Measurements from ENCODE around the gene DLX1. TPM values are rescaled to one million over a fixed set of nuclear protein-coding genes. Genes with fewer than 3 reads are reported as not detected.

Gene DLX1
- total RNA-seq, 1 experiment from 2014 or later: 3.5 TPM

DNA sequence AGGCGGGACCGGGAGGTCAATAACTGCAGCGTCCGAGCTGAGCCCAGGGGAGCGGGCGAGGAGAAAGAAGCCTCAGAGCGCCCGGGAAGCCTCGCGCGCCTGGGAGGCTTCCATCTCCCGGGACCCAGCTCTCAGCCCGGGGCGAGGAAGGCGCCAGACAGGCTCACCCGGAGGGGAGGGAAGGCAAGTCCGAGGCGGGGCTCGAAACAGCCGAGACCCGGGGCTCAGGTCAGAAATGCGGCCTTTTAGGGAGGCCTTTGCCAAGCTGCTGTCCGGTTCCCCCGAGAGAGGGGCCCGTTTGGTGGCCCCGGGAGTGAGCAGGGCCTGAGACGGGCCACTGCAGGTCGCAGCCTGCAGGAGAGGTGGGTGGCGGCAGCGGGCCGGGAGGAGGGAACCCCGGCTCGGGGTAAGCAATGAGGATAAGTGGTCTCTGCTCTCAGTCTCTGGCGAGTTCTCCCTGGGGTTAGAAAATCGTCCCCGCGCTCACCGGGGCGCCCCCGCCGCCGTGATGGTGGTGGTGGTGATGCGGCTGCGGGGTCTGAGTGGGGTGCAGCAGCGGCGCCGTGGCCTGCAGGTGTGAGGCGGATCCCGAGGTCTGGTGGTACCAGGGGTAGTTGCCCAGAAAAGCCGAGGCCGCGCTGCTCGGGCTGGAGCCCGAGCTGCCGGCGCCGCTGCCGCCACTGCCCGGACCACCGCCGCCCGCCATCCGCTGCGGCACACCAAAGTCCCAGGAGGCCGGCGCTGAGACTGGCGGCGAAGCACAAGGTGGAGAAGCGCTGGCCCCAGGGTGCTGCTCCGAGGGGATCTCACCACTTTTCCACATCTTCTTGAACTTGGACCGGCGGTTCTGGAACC lies 15.0 kb downstream of the DLX1 start:
- BruUV-seq (replicated peaks): no TSS peak
- TF ChIP-seq SIN3A (IDR thresholded peaks at IDR 0.05; ENCODE audit: borderline replicate concordance, insufficient read depth, low read depth, low read length): no peak
- TF ChIP-seq, protein P1, sequence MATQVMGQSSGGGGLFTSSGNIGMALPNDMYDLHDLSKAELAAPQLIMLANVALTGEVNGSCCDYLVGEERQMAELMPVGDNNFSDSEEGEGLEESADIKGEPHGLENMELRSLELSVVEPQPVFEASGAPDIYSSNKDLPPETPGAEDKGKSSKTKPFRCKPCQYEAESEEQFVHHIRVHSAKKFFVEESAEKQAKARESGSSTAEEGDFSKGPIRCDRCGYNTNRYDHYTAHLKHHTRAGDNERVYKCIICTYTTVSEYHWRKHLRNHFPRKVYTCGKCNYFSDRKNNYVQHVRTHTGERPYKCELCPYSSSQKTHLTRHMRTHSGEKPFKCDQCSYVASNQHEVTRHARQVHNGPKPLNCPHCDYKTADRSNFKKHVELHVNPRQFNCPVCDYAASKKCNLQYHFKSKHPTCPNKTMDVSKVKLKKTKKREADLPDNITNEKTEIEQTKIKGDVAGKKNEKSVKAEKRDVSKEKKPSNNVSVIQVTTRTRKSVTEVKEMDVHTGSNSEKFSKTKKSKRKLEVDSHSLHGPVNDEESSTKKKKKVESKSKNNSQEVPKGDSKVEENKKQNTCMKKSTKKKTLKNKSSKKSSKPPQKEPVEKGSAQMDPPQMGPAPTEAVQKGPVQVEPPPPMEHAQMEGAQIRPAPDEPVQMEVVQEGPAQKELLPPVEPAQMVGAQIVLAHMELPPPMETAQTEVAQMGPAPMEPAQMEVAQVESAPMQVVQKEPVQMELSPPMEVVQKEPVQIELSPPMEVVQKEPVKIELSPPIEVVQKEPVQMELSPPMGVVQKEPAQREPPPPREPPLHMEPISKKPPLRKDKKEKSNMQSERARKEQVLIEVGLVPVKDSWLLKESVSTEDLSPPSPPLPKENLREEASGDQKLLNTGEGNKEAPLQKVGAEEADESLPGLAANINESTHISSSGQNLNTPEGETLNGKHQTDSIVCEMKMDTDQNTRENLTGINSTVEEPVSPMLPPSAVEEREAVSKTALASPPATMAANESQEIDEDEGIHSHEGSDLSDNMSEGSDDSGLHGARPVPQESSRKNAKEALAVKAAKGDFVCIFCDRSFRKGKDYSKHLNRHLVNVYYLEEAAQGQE (IDR thresholded peaks at IDR 0.05; ENCODE audit: insufficient read depth in 1 of 2, low read depth in 2 of 2, low read length in 1 of 2): no peak
- no peak for TF ChIP-seq POLR2AphosphoS5 (IDR thresholded peaks at IDR 0.05; ENCODE audit: low read depth, low read length)
- TF ChIP-seq CTCF (IDR thresholded peaks at IDR 0.05): no peak
- no peak for TF ChIP-seq TCF7L2 (IDR thresholded peaks at IDR 0.05; ENCODE audit: low read depth, low read length)
- peak overlapping the region in 1 of 2 experiments; percentile 64; a peak in 1 of 4 replicates for H3K4me3 ChIP-seq (ENCODE audit: low read depth in 2 of 2, low read length in 2 of 2)
- intact Hi-C loops (cut with micrococcal nuclease; ENCODE audit: unreplicated experiment) (loop anchor here (5.0 to 10.0 kb wide), 3 partner anchors 106 to 528 kb away; partner anchors contain the start of genes HAT1 and METAP1D), in situ Hi-C loops (cut with HindIII; ENCODE audit: low pct_unique_long_range_greater_than_20kb, low sequenced_read_pairs) (no loop called here)
- peak overlapping the region; percentile 82; the same call in 1 of the 2 replicates for H3K27ac ChIP-seq (ENCODE audit: low read length)
- peaks cover 38% of the 10 kb centered on the region for H3K4me1 ChIP-seq (ENCODE audit: control insufficient read depth, insufficient read depth, low read length)
- ATAC-seq (no peak), DNase-seq (ENCODE audit: low read depth, low spot score) (no peak)
- H3K27me3 ChIP-seq (ENCODE audit: control insufficient read depth, insufficient read depth, low read length): no peaks in the 10 kb centered on the region
- H3K36me3 ChIP-seq (ENCODE audit: control insufficient read depth, insufficient read depth, low read length): no peaks in the 10 kb centered on the region; the same call in 1 of the 2 replicates
- ChIA-PET POLR2A (no interaction called here), CTCF (no interaction called here)
- H3K9me3 ChIP-seq (ENCODE audit: control insufficient read depth, insufficient read depth, low read depth, low read length): no peaks in the 10 kb centered on the region

- Histone ChIP-seq H3K9me3 (ENCODE audit: control insufficient read depth, insufficient read depth, low read depth, low read length) (no peaks in the 10 kb centered on the region), H3K27me3 (ENCODE audit: control insufficient read depth, insufficient read depth, low read length) (no peaks in the 10 kb centered on the region), H3K27ac (ENCODE audit: low read length) (peak overlapping the region; percentile 49), H3K4me3 (ENCODE audit: low read depth in 2 of 2, low read length in 2 of 2) (peak overlapping the region; percentile 64 to 92), H3K4me1 (ENCODE audit: control insufficient read depth, insufficient read depth, low read length) (peaks cover 38% of the 10 kb centered on the region), H3K36me3 (ENCODE audit: control insufficient read depth, insufficient read depth, low read length) (no peaks in the 10 kb centered on the region; the same call in 1 of the 2 replicates)
- TSS peak; percentile 80 for BruUV-seq (replicated peaks)
- CTCF ChIA-PET: no interaction called here
- in situ Hi-C loops (cut with HindIII; ENCODE audit: low pct_unique_long_range_greater_than_20kb, low sequenced_read_pairs): no loop called here
- DNase-seq (ENCODE audit: low read depth, low spot score) (no peak), ATAC-seq (no peak)
- TF ChIP-seq TCF7L2 (IDR thresholded peaks at IDR 0.05; ENCODE audit: low read depth, low read length): no peak
- TF ChIP-seq CTCF (IDR thresholded peaks at IDR 0.05): 0 out of 2 replicates have a peak, but pooled peaks have one; percentile 19
- intact Hi-C loops (cut with micrococcal nuclease; ENCODE audit: unreplicated experiment): loop anchor here (5.0 to 10.0 kb wide), 3 partner anchors 106 to 529 kb away; partner anchors contain the start of genes HAT1 and METAP1D
- POLR2A ChIA-PET: no interaction called here
These were observed 15.9 kb downstream of the DLX1 start for GRCh38 chr2:172100935-172101820.

Data from Panc1 (cell line).